Right lobe of liver (tissue), 4 donors: Measurements from ENCODE around the gene MORC4.

Source experiments
- POLR2A ChIP-seq: fragments of 450-650 bp; IDR thresholded peaks from one replicate; pipeline ENCODE4 v1.6.1; 2017; ENCODE audit warnings: antibody characterized with exemption, mild to moderate bottlenecking
- TF ChIP-seq, protein P1 (sequence below), 4 donors: fragments of 200-600 bp in 3 of 4; fragments of 450-650 bp in 1 of 4; IDR thresholded peaks; one replicate each; pipeline versions ENCODE4 v1.5.1 to v1.8.0; 2016 to 2022; ENCODE audit warnings: antibody characterized with exemption in 4 of 4, mild to moderate bottlenecking in 2 of 4
- donor health status: DM: no; HTN: no; CAD: no.
- donor health status: DM: no; HTN: no; CAD: no.
- donor health status: DM: no; HTN: yes; CAD: no.

DNA sequence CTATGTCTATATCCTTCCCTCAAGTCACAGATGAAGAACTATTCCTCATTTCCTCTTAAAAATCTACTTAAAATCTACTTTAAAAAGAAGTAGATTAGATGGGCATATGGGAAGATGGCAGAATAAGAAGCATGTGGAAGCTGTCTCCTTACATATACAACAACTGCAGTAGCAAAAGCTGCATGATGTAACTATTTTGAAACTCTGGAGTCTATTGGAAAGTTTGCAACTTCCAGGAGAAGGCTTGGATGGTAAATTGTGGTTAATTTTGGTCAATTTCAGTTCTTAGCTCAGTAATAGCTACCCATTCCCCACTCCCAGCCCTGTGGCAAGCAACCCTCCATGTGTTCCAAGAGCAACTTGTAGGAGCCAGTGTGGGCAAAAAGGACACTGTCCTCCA, 36.9 kb downstream of the MORC4 start:
- TF ChIP-seq, protein P1, sequence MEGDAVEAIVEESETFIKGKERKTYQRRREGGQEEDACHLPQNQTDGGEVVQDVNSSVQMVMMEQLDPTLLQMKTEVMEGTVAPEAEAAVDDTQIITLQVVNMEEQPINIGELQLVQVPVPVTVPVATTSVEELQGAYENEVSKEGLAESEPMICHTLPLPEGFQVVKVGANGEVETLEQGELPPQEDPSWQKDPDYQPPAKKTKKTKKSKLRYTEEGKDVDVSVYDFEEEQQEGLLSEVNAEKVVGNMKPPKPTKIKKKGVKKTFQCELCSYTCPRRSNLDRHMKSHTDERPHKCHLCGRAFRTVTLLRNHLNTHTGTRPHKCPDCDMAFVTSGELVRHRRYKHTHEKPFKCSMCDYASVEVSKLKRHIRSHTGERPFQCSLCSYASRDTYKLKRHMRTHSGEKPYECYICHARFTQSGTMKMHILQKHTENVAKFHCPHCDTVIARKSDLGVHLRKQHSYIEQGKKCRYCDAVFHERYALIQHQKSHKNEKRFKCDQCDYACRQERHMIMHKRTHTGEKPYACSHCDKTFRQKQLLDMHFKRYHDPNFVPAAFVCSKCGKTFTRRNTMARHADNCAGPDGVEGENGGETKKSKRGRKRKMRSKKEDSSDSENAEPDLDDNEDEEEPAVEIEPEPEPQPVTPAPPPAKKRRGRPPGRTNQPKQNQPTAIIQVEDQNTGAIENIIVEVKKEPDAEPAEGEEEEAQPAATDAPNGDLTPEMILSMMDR (IDR thresholded peaks at IDR 0.05), result no peak
- no peak for TF ChIP-seq POLR2A
